Measurements from ENCODE around the gene ESR2. TPM values are rescaled to one million over a fixed set of nuclear protein-coding genes. Genes with fewer than 3 reads are reported as not detected.

The ESR2 gene
- total RNA-seq, 1 donor from 2014 or later: 0.31 TPM

- no peak for DNase-seq (ENCODE audit: low spot score in 2 of 2, unreplicated experiment in 2 of 2)
Measured at GRCh38 chr14:64235652-64236640, 58.2 kb downstream of the ESR2 start.

GRCh38 chr14:64234877-64235651 is 59.1 kb downstream of the ESR2 start:
- H3K9me3 Mint-ChIP-seq: no peaks in the 10 kb centered on the region
- peaks cover 8% of the 10 kb centered on the region for H3K36me3 Mint-ChIP-seq
- no peak for DNase-seq (ENCODE audit: low spot score in 2 of 2, unreplicated experiment in 2 of 2)
- H3K27me3 Mint-ChIP-seq (ENCODE audit: low read depth): no peaks in the 10 kb centered on the region
- H3K4me1 Mint-ChIP-seq: peaks cover 13% of the 10 kb centered on the region
- no peak overlapping the region for H3K4me3 Mint-ChIP-seq
- no peak for TF ChIP-seq CTCF (IDR thresholded peaks at IDR 0.05; ENCODE audit: unreplicated experiment)
- no peak overlapping the region for H3K27ac Mint-ChIP-seq

More at GRCh38 chr14:64235652-64236640, 58.2 kb downstream of the ESR2 start:
- no peak for TF ChIP-seq CTCF (IDR thresholded peaks at IDR 0.05; ENCODE audit: unreplicated experiment)
- Mint-ChIP-seq H3K36me3 (peaks cover 8% of the 10 kb centered on the region), H3K27me3 (ENCODE audit: low read depth) (no peaks in the 10 kb centered on the region), H3K4me1 (peaks cover 13% of the 10 kb centered on the region), H3K27ac (no peak overlapping the region), H3K4me3 (no peak overlapping the region), H3K9me3 (no peaks in the 10 kb centered on the region)

- no peaks in the 10 kb centered on the region for H3K9me3 Mint-ChIP-seq
- peaks cover 11% of the 10 kb centered on the region for H3K36me3 Mint-ChIP-seq
- H3K4me1 Mint-ChIP-seq: peaks cover 11% of the 10 kb centered on the region
- H3K4me3 Mint-ChIP-seq: no peak overlapping the region
- DNase-seq (ENCODE audit: low spot score in 2 of 2, unreplicated experiment in 2 of 2): no peak
- TF ChIP-seq CTCF (IDR thresholded peaks at IDR 0.05; ENCODE audit: unreplicated experiment): no peak
- H3K27ac Mint-ChIP-seq: no peak overlapping the region
- H3K27me3 Mint-ChIP-seq (ENCODE audit: low read depth): no peaks in the 10 kb centered on the region
Measured at GRCh38 chr14:64233531-64234190, 60.5 kb downstream of the ESR2 start.

- H3K27me3 Mint-ChIP-seq (ENCODE audit: low read depth): no peaks in the 10 kb centered on the region
- no peak overlapping the region for H3K27ac Mint-ChIP-seq
- peaks cover 7% of the 10 kb centered on the region for H3K4me1 Mint-ChIP-seq
- H3K4me3 Mint-ChIP-seq: no peak overlapping the region
- H3K36me3 Mint-ChIP-seq: peaks cover 16% of the 10 kb centered on the region
- TF ChIP-seq CTCF (IDR thresholded peaks at IDR 0.05; ENCODE audit: unreplicated experiment): no peak
- no peak for DNase-seq (ENCODE audit: low spot score in 2 of 2, unreplicated experiment in 2 of 2)
- no peaks in the 10 kb centered on the region for H3K9me3 Mint-ChIP-seq
Measured at GRCh38 chr14:64232944-64233343, 61.2 kb downstream of the ESR2 start.

GRCh38 chr14:64232095-64232838 is 61.9 kb downstream of the ESR2 start:
- no peaks in the 10 kb centered on the region for H3K27me3 Mint-ChIP-seq (ENCODE audit: low read depth)
- no peaks in the 10 kb centered on the region for H3K9me3 Mint-ChIP-seq
- peaks cover 7% of the 10 kb centered on the region for H3K4me1 Mint-ChIP-seq
- no peak for DNase-seq (ENCODE audit: low spot score in 2 of 2, unreplicated experiment in 2 of 2)
- H3K27ac Mint-ChIP-seq: no peak overlapping the region
- H3K36me3 Mint-ChIP-seq: peaks cover 18% of the 10 kb centered on the region
- H3K4me3 Mint-ChIP-seq: no peak overlapping the region
- TF ChIP-seq CTCF (IDR thresholded peaks at IDR 0.05; ENCODE audit: unreplicated experiment): no peak

Data from mesothelial cell of epicardium (in vitro differentiated cells).